Endothelial cell of umbilical vein (primary cell): ENCODE results near the gene PREP.

ENCODE experiments used
- EZH2 ChIP-seq: IDR thresholded peaks from 2 replicates; pipeline ENCODE4 v1.6.1; 2012; ENCODE audit warnings: borderline replicate concordance, low read depth, mild to moderate bottlenecking, moderate library complexity, low read length, inconsistent platforms; ENCODE audit not compliant: severe bottlenecking
- GATA2 ChIP-seq: IDR thresholded peaks from 2 replicates; pipeline ENCODE4 v1.7.0; 2011; ENCODE audit warnings: low read depth, mild to moderate bottlenecking, moderate library complexity, mixed read lengths, low read length; ENCODE audit not compliant: insufficient read length, insufficient read depth
- MYC ChIP-seq: IDR thresholded peaks from one replicate; pipeline ENCODE4 v1.6.1; 2011; ENCODE audit warnings: mild to moderate bottlenecking, low read depth, low read length
- POLR2A ChIP-seq: IDR thresholded peaks from 2 replicates; pipeline ENCODE4 v1.6.1; 2012; ENCODE audit warnings: low read depth, mild to moderate bottlenecking, control low read depth, low read length
- POLR2AphosphoS5 ChIP-seq: IDR thresholded peaks from 2 replicates; pipeline ENCODE4 v1.6.1; 2012; ENCODE audit warnings: low read depth, mild to moderate bottlenecking, control low read depth, low read length, moderate library complexity; ENCODE audit not compliant: insufficient read depth
- TF ChIP-seq, protein P1 (sequence below), 2 donors: IDR thresholded peaks; 1 replicate in 1 of 2; 2 replicates in 1 of 2; pipeline ENCODE4 v1.5.1; 2011; ENCODE audit warnings: low read length in 2 of 2, mild to moderate bottlenecking in 2 of 2, moderate library complexity in 2 of 2, control low read depth in 1 of 2, inconsistent platforms in 1 of 2, low read depth in 1 of 2; ENCODE audit not compliant: insufficient read depth in 1 of 2; ENCODE audit errors: extremely low read depth in 1 of 2
- TF ChIP-seq, protein P2 (sequence below): IDR thresholded peaks from 2 replicates; pipeline ENCODE4 v1.6.1; 2011; ENCODE audit not compliant: insufficient read depth, insufficient read length

DNA sequence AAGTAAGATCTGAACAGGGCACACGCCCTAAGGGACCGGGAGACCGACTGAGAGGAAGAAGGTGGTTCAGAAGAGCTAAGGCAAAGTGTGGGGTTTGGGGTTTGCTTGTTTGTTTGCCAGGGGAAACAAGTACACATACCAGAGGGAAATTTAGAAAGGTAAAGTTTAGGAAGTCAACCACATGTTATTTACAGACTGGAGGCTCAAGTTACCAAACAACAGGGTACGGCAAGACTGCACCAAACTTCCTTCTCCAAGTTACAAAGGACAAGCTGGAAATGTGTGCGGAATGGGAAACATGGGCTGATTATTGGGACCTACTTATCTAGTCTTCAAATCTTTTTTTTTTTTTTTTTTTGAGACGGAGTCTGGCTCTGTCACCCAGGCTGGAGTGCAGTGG, 11.2 kb downstream of the PREP start:
- TF ChIP-seq EZH2 = no peak
- no peak for TF ChIP-seq POLR2AphosphoS5
- TF ChIP-seq, protein P1, sequence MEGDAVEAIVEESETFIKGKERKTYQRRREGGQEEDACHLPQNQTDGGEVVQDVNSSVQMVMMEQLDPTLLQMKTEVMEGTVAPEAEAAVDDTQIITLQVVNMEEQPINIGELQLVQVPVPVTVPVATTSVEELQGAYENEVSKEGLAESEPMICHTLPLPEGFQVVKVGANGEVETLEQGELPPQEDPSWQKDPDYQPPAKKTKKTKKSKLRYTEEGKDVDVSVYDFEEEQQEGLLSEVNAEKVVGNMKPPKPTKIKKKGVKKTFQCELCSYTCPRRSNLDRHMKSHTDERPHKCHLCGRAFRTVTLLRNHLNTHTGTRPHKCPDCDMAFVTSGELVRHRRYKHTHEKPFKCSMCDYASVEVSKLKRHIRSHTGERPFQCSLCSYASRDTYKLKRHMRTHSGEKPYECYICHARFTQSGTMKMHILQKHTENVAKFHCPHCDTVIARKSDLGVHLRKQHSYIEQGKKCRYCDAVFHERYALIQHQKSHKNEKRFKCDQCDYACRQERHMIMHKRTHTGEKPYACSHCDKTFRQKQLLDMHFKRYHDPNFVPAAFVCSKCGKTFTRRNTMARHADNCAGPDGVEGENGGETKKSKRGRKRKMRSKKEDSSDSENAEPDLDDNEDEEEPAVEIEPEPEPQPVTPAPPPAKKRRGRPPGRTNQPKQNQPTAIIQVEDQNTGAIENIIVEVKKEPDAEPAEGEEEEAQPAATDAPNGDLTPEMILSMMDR (IDR thresholded peaks at IDR 0.05; ENCODE audit: extremely low read depth in 1 of 2, insufficient read depth in 1 of 2, low read depth in 1 of 2, low read length in 2 of 2) = no peak
- no peak for TF ChIP-seq POLR2A
- TF ChIP-seq GATA2 = no peak
- TF ChIP-seq, protein P2, sequence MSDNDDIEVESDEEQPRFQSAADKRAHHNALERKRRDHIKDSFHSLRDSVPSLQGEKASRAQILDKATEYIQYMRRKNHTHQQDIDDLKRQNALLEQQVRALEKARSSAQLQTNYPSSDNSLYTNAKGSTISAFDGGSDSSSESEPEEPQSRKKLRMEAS = no peak
- no peak for TF ChIP-seq MYC
